Chondrocyte (in vitro differentiated cells): ENCODE results near the gene UBE2G2. TPM values are rescaled to one million over a fixed set of nuclear protein-coding genes. Genes with fewer than 3 reads are reported as not detected.

Experiments
- DNase-seq: peaks from one replicate; pipeline ENCODE4 v3.0.0; 2021; ENCODE audit warnings: mixed read lengths, low spot score
- H3K27ac Mint-ChIP-seq: one replicate; pipeline ENCODE4 v1.8.0; 2021; ENCODE audit warnings: mild to moderate bottlenecking, moderate library complexity, mixed read lengths; ENCODE audit not compliant: unreplicated experiment
- H3K27me3 Mint-ChIP-seq: 2 replicates; pipeline ENCODE4 v1.8.0; 2021; ENCODE audit warnings: low read depth, mixed read lengths
- H3K36me3 Mint-ChIP-seq: 2 replicates; pipeline ENCODE4 v1.8.0; 2021; ENCODE audit warnings: low read depth, mixed read lengths
- H3K4me1 Mint-ChIP-seq: 2 replicates; pipeline ENCODE4 v1.8.0; 2021; ENCODE audit warnings: low read depth, mild to moderate bottlenecking, mixed read lengths
- H3K4me3 Mint-ChIP-seq: one replicate; pipeline ENCODE4 v1.8.0; 2021; ENCODE audit warnings: mild to moderate bottlenecking, moderate library complexity, mixed read lengths; ENCODE audit not compliant: unreplicated experiment
- H3K9me3 Mint-ChIP-seq: 2 replicates; pipeline ENCODE4 v1.8.0; 2021; ENCODE audit warnings: low read depth, mixed read lengths
- CTCF ChIP-seq: fragments of 200-600 bp; sonication (generic); IDR thresholded peaks from 2 replicates; pipeline ENCODE4 v1.5.0; 2021; ENCODE audit warnings: antibody characterized with exemption, mild to moderate bottlenecking, moderate library complexity
- total RNA-seq: library from RNA; stranded (reverse); gene quantifications from 3 replicates; pipeline ENCODE4 v1.2.1, GENCODE V29; 2021

Gene UBE2G2
- total RNA-seq, 1 donor from 2014 or later: 48.5 TPM

- H3K27ac Mint-ChIP-seq: no peak overlapping the region
- H3K27me3 Mint-ChIP-seq: no peaks in the 10 kb centered on the region
- no peak for TF ChIP-seq CTCF
- H3K4me1 Mint-ChIP-seq: peaks cover 7% of the 10 kb centered on the region
- H3K4me3 Mint-ChIP-seq: no peak overlapping the region
- peak; percentile 81 for DNase-seq
- no peaks in the 10 kb centered on the region for H3K36me3 Mint-ChIP-seq
- H3K9me3 Mint-ChIP-seq: no peaks in the 10 kb centered on the region
Observed at GRCh38 chr21:44761747-44762208, 39.8 kb downstream of the UBE2G2 start.

- Mint-ChIP-seq H3K4me3 (no peak overlapping the region), H3K27me3 (no peaks in the 10 kb centered on the region), H3K9me3 (no peaks in the 10 kb centered on the region), H3K36me3 (no peaks in the 10 kb centered on the region), H3K4me1 (peaks cover 7% of the 10 kb centered on the region), H3K27ac (no peak overlapping the region)
- no peak for DNase-seq
- TF ChIP-seq CTCF: peak; percentile 47
Observed at GRCh38 chr21:44761011-44761729, 40.5 kb downstream of the UBE2G2 start.

- Mint-ChIP-seq H3K27ac (no peak overlapping the region), H3K36me3 (no peaks in the 10 kb centered on the region)
- no peak for TF ChIP-seq CTCF
Observed at GRCh38 chr21:44760376-44760775, 41.2 kb downstream of the UBE2G2 start.

DNA sequence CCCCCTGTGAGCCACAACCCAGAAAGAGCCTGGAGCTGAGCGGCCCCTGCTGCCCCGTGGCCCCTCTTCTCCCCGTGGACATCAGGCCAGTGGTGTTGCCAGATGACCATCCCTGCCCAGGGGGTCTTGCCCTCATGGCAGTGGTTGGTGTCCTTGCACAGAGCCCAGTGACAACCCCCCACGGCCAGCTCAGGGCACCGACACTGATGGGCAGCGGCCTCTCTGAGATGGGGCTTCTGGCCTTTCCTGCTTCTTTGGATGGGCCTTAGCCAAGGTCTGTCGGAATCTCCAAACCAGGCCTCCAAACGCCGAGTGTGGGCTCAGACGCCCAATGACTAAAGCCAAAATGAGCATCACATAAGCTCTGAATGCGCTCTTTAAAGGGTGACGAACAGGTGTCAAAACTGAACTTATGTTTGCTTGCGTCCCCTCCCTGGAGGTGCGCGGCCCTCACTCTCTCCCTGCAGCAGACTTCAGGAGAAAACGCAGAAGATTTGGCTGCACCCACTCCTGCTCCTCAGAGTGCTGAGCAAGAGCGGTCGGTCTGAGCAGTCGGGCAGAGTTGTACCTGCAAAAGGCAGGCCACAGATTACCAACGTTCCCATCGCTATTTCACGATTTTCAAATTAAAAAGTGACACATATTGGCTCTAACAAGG, 41.9 kb downstream of the UBE2G2 start:
- DNase-seq: no peak
- no peak overlapping the region for H3K27ac Mint-ChIP-seq
- peaks cover 7% of the 10 kb centered on the region for H3K4me1 Mint-ChIP-seq
- H3K36me3 Mint-ChIP-seq: peaks cover 4% of the 10 kb centered on the region
- TF ChIP-seq CTCF: no peak
- no peak overlapping the region for H3K4me3 Mint-ChIP-seq
- H3K27me3 Mint-ChIP-seq: no peaks in the 10 kb centered on the region
- peaks cover 5% of the 10 kb centered on the region for H3K9me3 Mint-ChIP-seq

More at GRCh38 chr21:44760376-44760775, 41.2 kb downstream of the UBE2G2 start:
- DNase-seq: no peak
- peaks cover 1% of the 10 kb centered on the region for H3K4me1 Mint-ChIP-seq
- H3K4me3 Mint-ChIP-seq: no peak overlapping the region
- no peaks in the 10 kb centered on the region for H3K9me3 Mint-ChIP-seq
- H3K27me3 Mint-ChIP-seq: no peaks in the 10 kb centered on the region

DNA sequence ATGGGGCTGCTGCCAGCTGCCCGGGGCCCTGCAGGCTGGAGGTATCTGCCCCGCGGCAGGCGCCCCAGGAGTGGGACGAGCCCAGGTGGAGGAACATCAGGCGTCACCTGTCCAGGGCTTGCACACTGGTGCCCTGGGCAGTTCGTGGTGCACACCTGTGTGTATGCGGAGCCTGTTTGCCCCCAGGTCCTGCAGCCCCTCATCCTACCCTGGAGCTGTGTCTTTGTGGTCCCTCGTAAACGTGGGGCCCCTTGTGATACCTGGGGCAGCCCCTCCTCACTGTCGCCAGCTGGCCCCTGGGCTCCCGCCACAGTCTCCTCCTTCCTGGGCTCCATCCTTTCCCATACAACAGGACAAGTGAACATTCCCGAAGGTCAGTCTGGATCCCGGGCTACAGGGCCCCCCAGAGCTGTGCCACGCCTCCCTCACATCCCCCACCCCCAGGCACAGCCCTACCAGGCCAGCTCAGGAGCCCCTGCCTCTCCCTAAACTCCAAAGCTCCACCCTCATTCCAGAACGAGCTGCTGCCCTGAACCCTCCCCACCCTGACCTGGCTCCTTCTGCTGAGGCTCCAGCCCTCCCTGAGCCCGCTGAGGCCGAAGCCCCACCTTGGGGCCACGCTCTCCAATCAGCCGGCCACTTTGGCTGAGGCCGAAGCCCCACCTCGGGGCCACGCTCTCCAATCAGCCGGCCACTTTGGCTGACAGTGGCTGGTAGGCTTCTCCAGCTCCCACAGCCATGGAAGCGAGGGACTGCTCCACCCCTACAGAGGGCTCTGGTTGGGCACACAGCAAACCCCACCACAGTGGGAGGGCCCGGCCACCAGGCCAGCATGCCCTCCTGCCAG, 42.6 kb downstream of the UBE2G2 start:
- Mint-ChIP-seq H3K4me1 (peaks cover 8% of the 10 kb centered on the region), H3K27ac (no peak overlapping the region), H3K9me3 (peaks cover 6% of the 10 kb centered on the region), H3K27me3 (no peaks in the 10 kb centered on the region), H3K36me3 (peaks cover 4% of the 10 kb centered on the region), H3K4me3 (no peak overlapping the region)
- peak; percentile 73 for DNase-seq
- no peak for TF ChIP-seq CTCF
